RWPE1 (cell line): ENCODE results near the gene LAMA3.

ENCODE experiments used
- CTCF ChIA-PET: fragments of 350-600 bp; sonication (Branson Sonifier 250); formaldehyde crosslinking; extraction: SDS; loops from one replicate; lab custom pipeline; 2021; lab: Yijun Ruan, JAX
- POLR2A ChIA-PET: fragments of 400-600 bp; formaldehyde crosslinking; extraction: SDS; loops from one replicate; lab custom pipeline; 2020; ENCODE audit warnings: antibody characterized with exemption; ENCODE audit not compliant: low non-redundant PET; lab: Yijun Ruan, JAX
- DNase-seq: peaks from one replicate; pipeline ENCODE4 v3.0.0; 2012; ENCODE audit warnings: low spot score
- H3K27ac ChIP-seq: fragments of 450-650 bp; 2 replicates; pipeline ENCODE4 v1.5.1; 2017
- TF ChIP-seq, protein P1 (sequence below): fragments of 450-650 bp; conservative IDR thresholded peaks from 2 replicates; pipeline ENCODE4 v1.5.1; 2017; ENCODE audit warnings: low read depth, mild to moderate bottlenecking

The LAMA3 gene

DNA sequence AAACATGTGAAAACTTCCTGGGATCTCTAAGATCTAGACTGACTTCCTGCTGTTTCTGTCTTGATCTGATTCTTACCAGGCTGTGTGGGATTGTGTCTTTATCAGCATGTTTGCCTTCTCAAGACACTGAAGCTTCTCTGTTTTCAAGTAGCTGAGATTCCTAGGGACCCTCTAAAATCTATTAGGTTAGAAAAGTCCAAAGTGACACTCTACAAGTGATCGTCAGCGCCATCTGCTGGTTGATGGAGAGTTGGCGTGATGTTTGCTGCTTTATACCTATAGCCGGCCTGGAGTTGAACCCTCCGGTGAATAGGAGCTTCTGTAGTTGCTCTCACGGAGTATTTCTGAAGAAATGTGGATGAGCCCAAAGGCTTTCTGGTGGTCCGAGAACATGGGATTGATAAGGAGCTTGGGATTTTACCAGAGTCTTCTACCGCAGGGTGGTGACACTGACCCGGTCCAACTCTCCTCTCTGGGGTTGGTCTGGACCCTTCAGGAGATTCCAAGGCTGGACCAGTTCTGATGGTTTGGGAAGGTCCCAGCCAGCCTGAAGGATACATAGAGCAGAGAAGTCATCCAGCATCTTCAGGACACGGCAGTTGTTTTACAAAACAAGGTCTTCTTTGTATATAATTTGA lies 229.3 kb downstream of the LAMA3 start:
- TF ChIP-seq, protein P1, sequence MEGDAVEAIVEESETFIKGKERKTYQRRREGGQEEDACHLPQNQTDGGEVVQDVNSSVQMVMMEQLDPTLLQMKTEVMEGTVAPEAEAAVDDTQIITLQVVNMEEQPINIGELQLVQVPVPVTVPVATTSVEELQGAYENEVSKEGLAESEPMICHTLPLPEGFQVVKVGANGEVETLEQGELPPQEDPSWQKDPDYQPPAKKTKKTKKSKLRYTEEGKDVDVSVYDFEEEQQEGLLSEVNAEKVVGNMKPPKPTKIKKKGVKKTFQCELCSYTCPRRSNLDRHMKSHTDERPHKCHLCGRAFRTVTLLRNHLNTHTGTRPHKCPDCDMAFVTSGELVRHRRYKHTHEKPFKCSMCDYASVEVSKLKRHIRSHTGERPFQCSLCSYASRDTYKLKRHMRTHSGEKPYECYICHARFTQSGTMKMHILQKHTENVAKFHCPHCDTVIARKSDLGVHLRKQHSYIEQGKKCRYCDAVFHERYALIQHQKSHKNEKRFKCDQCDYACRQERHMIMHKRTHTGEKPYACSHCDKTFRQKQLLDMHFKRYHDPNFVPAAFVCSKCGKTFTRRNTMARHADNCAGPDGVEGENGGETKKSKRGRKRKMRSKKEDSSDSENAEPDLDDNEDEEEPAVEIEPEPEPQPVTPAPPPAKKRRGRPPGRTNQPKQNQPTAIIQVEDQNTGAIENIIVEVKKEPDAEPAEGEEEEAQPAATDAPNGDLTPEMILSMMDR: peak; percentile 86
- CTCF ChIA-PET: interaction anchor here (0.5 to 1.2 kb wide), 6 partner anchors 8 to 178 kb away, joined by 3 to 7 read pairs (median 3); no protein-coding TSS in a partner anchor
- peak; percentile 36 for DNase-seq
- no peak overlapping the region for H3K27ac ChIP-seq
- POLR2A ChIA-PET: no interaction called here

DNA sequence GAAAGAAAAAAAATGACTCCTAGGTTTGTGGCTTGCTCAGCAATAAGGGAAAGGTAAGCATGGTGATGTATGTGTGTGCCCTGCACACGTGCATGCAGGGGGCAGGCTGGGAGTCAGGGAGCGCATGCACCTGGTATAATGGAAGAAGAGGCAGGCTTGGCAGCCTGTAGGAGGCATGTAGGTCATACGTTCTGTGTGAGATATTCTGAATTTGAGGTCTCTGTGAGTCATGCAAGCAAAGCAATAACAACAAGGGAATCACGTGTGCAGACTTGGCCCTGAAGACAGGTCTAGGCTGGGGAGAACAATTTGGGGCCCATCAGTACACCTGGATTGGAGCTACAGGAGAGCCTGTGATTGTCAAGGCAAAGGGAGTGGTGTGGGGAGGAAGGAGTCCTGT lies 230.8 kb downstream of the LAMA3 start:
- peak overlapping the region; percentile 20 for H3K27ac ChIP-seq
- no peak for DNase-seq
- TF ChIP-seq, protein P1: no peak
- ChIA-PET CTCF (interaction anchor here (0.6 kb wide), 1 partner anchor 54 kb away, joined by 3 read pairs; no protein-coding TSS in a partner anchor), POLR2A (no interaction called here)

DNA sequence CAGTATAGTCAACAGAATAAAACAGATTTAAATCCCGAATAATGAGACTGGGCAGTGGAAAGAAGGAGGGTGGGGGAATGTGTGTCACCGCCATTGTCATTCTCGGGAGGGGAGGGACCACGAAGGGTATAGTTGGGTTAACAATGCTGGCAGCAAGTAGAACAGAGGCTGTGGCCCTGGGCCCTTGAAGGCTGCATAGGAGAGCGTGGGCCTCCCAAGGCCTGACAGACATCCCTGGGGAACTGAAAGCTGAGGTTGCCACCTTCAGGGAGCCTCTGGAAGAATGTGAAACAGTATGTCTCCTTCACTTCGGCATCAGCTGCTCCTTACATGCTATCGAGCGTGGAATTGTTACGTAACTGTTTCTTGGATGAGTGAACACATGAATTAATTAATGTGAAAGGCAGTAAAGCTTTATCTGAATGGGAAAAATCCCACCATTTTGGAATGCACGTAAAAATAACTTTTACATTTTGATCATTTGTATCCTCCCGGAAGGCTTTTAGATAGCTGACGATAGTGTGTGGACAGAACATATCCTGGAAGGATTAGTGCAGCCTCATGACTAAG lies 232.5 kb downstream of the LAMA3 start:
- ChIA-PET CTCF (no interaction called here), POLR2A (no interaction called here)
- H3K27ac ChIP-seq: no peak overlapping the region
- TF ChIP-seq, protein P1: no peak
- no peak for DNase-seq

GRCh38 chr18:23922939-23923338 lies 233.7 kb downstream of the LAMA3 start:
- no peak overlapping the region for H3K27ac ChIP-seq
- TF ChIP-seq, protein P1: no peak
- no peak for DNase-seq
- ChIA-PET POLR2A (no interaction called here), CTCF (no interaction called here)

- TF ChIP-seq, protein P1: no peak
- H3K27ac ChIP-seq: peak overlapping the region; percentile 30
- CTCF ChIA-PET: no interaction called here
- no peak for DNase-seq
- POLR2A ChIA-PET: no interaction called here
These were observed 235.6 kb downstream of the LAMA3 start for GRCh38 chr18:23924813-23925212.

GRCh38 chr18:23926571-23926970 lies 237.3 kb downstream of the LAMA3 start:
- DNase-seq: no peak
- CTCF ChIA-PET: no interaction called here
- TF ChIP-seq, protein P1: no peak
- POLR2A ChIA-PET: no interaction called here
- H3K27ac ChIP-seq: no peak overlapping the region
